ENCODE measurements around the gene PDE6A.

PDE6A gene

DNA sequence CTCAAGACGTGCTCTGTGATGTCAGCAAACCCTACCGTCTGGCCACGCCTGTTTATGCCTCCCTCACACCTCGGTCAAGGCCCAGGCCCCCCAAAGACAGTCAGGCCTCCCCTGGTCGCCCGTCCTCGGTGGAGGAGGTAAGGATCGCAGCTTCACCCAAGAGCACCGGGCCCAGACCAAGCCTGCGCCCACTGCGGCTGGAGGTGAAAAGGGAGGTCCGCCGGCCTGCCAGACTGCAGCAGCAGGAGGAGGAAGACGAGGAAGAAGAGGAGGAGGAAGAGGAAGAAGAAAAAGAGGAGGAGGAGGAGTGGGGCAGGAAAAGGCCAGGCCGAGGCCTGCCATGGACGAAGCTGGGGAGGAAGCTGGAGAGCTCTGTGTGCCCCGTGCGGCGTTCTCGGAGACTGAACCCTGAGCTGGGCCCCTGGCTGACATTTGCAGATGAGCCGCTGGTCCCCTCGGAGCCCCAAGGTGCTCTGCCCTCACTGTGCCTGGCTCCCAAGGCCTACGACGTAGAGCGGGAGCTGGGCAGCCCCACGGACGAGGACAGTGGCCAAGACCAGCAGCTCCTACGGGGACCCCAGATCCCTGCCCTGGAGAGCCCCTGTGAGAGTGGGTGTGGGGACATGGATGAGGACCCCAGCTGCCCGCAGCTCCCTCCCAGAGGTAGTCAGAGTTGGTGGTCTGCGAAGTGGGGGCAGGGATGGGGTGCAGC is 111.3 kb downstream of the PDE6A start:
- no peak for DNase-seq

DNA sequence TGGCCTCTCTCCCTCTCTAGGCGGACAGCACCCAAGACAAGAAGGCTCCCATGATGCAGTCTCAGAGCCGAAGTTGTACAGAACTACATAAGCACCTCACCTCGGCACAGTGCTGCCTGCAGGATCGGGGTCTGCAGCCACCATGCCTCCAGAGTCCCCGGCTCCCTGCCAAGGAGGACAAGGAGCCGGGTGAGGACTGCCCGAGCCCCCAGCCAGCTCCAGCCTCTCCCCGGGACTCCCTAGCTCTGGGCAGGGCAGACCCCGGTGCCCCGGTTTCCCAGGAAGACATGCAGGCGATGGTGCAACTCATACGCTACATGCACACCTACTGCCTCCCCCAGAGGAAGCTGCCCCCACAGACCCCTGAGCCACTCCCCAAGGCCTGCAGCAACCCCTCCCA is 112.0 kb downstream of the PDE6A start:
- DNase-seq: no peak

- peak; percentile 63 for DNase-seq
These were observed 113.1 kb downstream of the PDE6A start for GRCh38 chr5:149831492-149831891.

GRCh38 chr5:149830579-149830978 is 114.0 kb downstream of the PDE6A start:
- DNase-seq: no peak

DNA sequence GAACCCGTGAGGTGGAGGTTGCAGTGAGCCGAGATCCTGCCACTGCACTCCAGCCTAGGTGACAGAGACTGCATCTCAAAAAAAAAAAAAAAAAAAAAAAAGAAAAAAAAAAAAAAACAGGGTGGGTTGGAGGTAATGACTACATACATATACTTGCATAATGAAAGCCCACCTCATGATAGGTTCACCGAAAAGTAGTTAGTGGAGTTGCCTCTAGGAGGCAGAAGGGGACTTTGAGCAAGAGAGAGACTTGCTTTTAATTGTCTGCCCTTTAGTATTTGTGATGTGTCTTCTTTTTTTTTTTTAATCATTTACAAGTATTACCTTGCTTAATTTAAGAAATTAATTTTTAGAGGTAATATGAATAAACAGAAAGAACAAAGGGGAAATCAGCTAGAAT is 114.6 kb downstream of the PDE6A start:
- DNase-seq: no peak

DNA sequence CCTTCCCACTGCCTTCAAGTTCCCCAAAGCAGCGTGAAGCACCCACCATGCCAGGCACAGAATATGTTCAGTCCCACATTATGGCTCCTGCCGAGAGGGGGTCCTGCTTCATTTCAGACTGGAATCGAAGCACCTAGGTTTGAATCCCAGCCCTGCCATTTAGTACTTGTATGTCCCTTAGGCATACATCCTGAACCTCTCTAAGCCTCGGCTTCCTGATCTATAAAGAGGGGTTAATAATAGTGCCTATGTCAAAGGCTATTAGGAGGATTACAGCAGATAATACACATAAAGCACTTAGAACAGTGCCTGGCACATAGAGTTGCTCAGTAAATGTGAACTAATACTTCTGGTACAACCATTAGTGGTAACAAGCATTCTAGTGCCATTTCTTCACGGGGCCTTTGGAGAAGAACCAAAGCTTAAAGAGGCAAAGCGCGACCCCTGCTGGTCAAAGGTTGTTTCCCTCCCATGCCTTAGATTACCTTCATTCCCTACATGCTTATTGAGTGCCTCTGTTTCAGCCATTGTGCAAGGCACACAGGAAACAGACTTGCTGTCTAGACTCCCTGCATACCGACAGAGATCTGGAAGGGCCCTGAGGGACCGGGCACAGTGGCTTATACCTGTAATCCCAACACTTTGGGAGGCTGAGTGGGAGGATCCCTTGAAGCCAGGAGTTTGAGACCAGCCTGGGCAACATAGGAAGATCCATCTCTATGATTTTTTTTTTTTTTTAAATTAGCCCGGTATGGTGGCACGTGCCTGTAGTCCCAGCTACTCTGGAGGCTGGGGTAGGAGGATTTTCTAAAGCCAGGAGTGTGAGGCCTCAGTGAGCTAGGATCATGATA is 116.2 kb downstream of the PDE6A start:
- DNase-seq: peak; percentile 90

- no peak for DNase-seq
These were observed 117.0 kb downstream of the PDE6A start for GRCh38 chr5:149827546-149827945.

GRCh38 chr5:149827086-149827485 is 117.5 kb downstream of the PDE6A start:
- DNase-seq: no peak

GRCh38 chr5:149826574-149826973 is 118.0 kb downstream of the PDE6A start:
- no peak for DNase-seq

- no peak for DNase-seq
These were observed 119.7 kb downstream of the PDE6A start for GRCh38 chr5:149824846-149825245.

DNA sequence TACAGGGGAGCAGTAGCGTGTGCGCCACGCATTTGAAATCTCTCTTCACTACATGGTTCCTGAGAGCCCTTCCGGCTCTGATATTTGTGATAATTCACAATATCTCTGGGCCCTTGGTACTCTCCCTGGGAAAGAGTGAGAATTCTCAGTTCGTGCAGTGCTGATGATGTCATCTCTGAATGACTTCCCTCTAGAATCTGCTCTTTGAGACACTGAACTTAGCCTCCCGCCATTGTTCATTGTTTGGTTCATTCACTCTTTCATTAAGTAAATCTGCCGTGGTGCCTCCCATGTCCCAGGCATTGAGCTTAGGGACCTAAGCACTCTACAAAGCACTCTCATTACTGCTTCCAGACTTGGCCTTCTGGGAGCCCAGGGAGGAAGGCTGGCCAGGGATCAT is 120.5 kb downstream of the PDE6A start:
- DNase-seq: no peak

GRCh38 chr5:149823375-149823774 is 121.2 kb downstream of the PDE6A start:
- DNase-seq: no peak

DNA sequence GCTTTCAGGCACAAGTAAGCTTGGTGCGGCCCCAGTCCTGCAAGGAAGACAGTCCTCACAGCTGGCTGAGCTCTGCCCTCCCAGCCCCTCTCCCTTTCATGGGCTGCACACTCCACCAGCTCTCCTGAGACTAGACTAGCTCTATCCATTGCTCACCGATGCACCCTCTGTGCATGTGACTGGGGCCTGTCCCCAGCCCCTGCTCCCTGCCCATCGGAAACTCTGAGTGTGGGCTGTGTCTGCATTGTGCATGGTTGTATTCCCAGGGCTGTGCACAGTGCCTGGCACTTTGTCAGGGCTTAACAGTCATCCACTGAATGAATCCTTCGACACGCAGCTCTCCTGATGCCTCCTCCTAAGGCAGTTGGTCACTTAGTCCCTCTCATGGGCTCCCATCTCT is 122.3 kb downstream of the PDE6A start:
- DNase-seq: no peak

GRCh38 chr5:149820536-149821510 is 123.8 kb downstream of the PDE6A start:
- no peak for DNase-seq

GRCh38 chr5:149820012-149820411 is 124.6 kb downstream of the PDE6A start:
- DNase-seq: no peak

GRCh38 chr5:149818116-149818515 is 126.5 kb downstream of the PDE6A start:
- DNase-seq: no peak

- no peak for DNase-seq
These were observed 127.0 kb downstream of the PDE6A start for GRCh38 chr5:149817539-149818060.

DNA sequence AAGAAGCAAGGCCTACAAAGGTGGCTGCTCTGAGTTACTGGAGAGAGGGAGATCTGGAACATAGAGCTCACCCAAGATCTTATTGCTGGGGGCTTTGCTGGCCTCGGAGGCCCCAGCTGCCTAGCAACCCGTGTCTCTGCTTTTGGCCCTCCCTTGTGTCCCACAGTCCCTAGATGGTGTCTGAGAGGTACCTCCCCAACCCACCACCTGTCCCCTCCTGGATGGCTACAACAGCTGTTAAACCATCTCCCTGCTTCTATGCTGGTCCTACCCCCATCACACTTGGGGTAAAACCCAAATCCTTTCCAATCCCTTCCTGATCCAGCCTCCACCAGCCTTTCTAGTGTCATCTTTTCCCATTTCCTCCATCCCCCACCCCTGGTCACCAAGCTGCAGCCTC is 127.9 kb downstream of the PDE6A start:
- DNase-seq: no peak

GRCh38 chr5:149811453-149811852 is 133.1 kb downstream of the PDE6A start:
- DNase-seq: no peak

GRCh38 chr5:149810856-149811255 is 133.7 kb downstream of the PDE6A start:
- no peak for DNase-seq

GRCh38 chr5:149809931-149810691 is 134.5 kb downstream of the PDE6A start:
- DNase-seq: no peak

All from activated CD4-positive, alpha-beta T cell treated with anti-CD3 and anti-CD28 coated beads for 48 hours (primary cell).